ENCODE results near the gene ZMIZ1. TPM values are rescaled to one million over a fixed set of nuclear protein-coding genes. Genes with fewer than 3 reads are reported as not detected.

Gene ZMIZ1
- total and polyA plus RNA-seq, 2 experiments from 2014 or later, result 9.2 to 30.9 TPM

DNA sequence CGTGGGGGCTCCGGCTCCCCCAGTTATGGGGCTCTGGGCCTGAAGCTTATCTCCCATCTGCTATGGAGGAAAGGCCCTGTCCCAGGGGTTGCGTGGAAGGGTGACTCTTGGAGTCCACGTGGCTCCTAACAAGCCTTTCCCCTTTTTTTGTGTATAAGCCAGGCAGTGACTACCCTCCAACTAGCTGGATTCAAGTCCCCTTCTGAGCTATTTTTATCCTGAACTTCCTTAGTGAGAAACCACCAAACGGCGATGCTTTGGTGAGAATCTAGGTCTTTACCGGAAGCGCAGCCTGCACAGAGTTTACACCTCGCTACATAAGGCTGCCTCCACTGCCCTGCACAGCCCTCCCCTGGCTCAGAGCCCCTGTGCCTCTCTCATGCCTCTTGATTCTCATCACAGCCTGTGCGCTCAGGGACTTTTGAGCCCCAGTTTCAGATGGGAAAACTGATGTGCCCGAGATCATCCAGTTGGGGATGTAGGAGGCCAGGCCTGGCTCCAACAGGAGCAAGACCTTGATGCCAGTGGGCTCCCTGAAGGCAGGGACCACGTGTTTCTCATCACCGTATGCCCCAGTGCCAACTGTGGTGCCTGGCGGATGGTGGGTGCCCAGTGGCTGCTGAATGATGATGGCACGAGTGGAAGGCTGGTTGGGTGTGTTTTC is 176.2 kb downstream of the ZMIZ1 start (continued):
- TF ChIP-seq ZNF462 (CRISPR knock-in tag; IDR thresholded peaks at IDR 0.05), result no peak
- no peak for TF ChIP-seq POLR2AphosphoS5 (IDR thresholded peaks at IDR 0.05; ENCODE audit: low read depth)
- no peak for TF ChIP-seq STAT1 (IDR thresholded peaks at IDR 0.05; ENCODE audit: unreplicated experiment)
- TF ChIP-seq NANOG (IDR thresholded peaks at IDR 0.05; ENCODE audit: borderline replicate concordance), result no peak
- no peak for TF ChIP-seq CTCF (conservative IDR thresholded peaks at IDR 0.05; ENCODE audit: low read depth in 2 of 2)
- TF ChIP-seq EZH2phosphoT487 (IDR thresholded peaks at IDR 0.05; ENCODE audit: unreplicated experiment), result no peak

DNA sequence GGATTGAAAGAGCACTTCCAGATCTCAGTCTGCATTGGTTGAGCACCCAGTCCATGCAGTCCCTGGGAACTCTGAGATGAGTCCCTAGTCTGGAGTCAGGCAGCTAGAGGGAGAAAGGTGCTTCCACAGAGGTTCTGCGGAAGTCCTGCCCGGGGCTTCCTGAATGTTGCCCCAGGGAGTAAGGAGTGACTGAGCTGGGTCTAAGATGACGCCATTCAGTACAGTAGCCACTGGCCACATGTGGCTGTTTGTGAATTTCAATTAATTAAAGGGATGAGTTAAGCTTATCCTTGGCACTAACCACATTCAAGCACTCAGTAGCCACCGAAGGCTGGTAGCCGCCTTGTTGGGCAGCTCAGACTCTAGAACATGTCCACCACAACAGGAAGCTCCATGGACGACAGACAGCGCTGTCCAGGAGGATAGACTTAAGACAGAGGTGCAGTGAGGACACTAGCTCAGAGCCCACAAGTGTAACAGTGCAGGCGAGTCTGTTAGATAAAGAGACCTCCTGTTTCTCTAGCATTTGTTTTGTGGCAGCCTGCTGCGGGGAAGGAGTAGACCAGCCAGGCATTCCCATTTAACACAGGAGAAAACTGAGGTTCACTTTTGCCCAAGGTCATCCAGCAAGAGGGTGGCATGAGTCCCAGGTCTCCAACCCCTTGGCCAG is 176.9 kb downstream of the ZMIZ1 start:
- Histone ChIP-seq H3K27ac (ENCODE audit: low read depth) (no peak overlapping the region), H3K36me3 (ENCODE audit: insufficient read depth) (no peaks in the 10 kb centered on the region), H3K79me2 (replicated peaks; ENCODE audit: insufficient read depth) (peaks cover 11% of the 10 kb centered on the region), H3K4me3 (no peak overlapping the region), H3K4me1 (ENCODE audit: insufficient read depth) (peaks cover 13% of the 10 kb centered on the region), H3K9me2 (ENCODE audit: insufficient read depth) (no peaks in the 10 kb centered on the region), H2AFZ (no peak overlapping the region), H3K4me2 (no peak overlapping the region), H3F3A (replicated peaks; ENCODE audit: low read depth) (no peaks in the 10 kb centered on the region), H3K27me3 (ENCODE audit: insufficient read depth) (peaks cover 43% of the 10 kb centered on the region), H4K20me1 (replicated peaks; ENCODE audit: insufficient read depth) (peaks cover 31% of the 10 kb centered on the region)
- H3K27ac Mint-ChIP-seq, result no peak overlapping the region
- H3K36me3 Mint-ChIP-seq (ENCODE audit: low read depth), result no peaks in the 10 kb centered on the region; the same call in 2 of the 3 replicates
- H3K27me3 Mint-ChIP-seq (ENCODE audit: insufficient read depth, low read depth, poor library complexity), result peaks cover 44% of the 10 kb centered on the region
- ATAC-seq (no peak), DNase-seq (ENCODE audit: low spot score) (no peak)
- H3K9me3 Mint-ChIP-seq, result no peaks in the 10 kb centered on the region
- TF ChIP-seq ZNF114 (CRISPR knock-in tag; IDR thresholded peaks at IDR 0.05), result no peak
- TF ChIP-seq EZH2 (IDR thresholded peaks at IDR 0.05; ENCODE audit: low read depth, unreplicated experiment), result no peak
- no peak for TF ChIP-seq JUNB (IDR thresholded peaks at IDR 0.05; ENCODE audit: unreplicated experiment)
- no peak for TF ChIP-seq POLR2AphosphoS5 (IDR thresholded peaks at IDR 0.05; ENCODE audit: low read depth)
- no peak for TF ChIP-seq NANOG (IDR thresholded peaks at IDR 0.05; ENCODE audit: borderline replicate concordance)
- TF ChIP-seq ZNF331 (CRISPR knock-in tag; IDR thresholded peaks at IDR 0.05; ENCODE audit: low read depth), result no peak
- no peak overlapping the region for H3K4me3 Mint-ChIP-seq
- peaks cover 28% of the 10 kb centered on the region for H3K4me1 Mint-ChIP-seq

Data from GM23338 (cell line).